NCI-H2227 treated with DMSO at 0.1 percent for 48 hours (cell line): Measurements from ENCODE around the gene HADHB.
A peak's percentile ranks its signal among the peaks of the same experiment; 100 is the strongest.
"Not testable (repeated sequence)": the region's sequence is repeated elsewhere in the genome, so short reads cannot be mapped to it uniquely, and the experiment has no call there.

Experiments
- DNase-seq: peaks from one replicate; lab custom pipeline; 2025; lab: John Stamatoyannopoulos, UW

Gene HADHB

DNA sequence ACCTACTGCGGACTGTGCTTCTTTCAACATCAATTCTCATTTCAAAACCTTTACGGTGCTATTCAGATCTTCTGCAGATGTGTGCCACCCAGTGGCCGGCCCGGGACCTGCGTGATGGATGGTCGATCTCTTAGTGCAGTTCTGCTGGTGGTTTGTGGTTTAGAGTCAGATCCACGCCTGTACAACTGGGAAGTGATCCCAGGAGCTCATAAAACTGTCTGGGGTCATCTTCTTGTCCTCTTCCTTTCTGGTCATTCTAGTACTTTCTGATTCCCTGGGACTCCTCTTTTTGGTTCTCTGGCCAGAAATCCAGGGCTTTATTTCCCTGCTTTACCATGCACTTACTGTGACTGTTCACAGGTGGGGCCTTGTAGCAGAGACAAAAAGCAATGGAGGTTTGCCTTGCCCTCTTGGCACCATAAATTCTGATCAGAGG is 85.4 kb downstream of the HADHB start:
- DNase-seq = peak; percentile 71

DNA sequence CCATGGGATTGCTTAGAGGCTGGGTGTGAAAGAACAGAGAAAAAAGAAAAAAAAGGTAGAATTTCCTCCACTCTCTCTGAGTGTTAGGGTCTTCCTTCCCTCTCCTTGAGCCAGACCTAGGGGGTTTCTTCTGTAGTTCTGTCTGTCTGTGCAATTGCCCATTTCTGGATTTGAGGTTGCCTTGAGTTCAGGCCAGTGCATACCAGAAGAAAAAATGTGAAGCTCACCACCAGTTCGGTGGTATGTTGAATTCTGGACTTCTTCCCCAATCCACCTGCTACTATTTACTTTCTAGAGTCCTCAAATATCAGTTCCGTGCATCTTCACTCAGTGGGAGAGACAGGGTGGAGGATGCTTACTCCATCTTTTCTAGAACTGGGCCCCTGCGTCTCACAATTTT is 85.9 kb downstream of the HADHB start:
- no peak for DNase-seq

DNA sequence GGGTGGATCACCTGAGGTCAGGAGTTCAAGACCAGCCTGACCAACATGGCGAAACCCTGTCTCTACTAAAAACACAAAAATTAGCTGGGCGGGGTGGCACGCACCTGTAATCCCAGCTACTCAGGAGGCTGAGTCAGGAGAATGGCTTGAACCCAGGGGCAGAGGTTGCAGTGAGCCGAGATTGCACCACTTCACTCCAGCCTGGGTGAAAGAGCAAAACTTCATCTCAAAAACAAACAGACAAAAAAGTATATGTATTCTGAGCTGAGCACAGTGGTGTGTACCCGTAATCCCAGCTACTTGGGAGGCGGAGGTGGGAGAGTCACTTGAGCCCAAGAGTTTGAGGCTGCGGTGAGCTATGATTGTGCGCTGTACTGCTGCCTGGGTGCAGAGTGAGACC is 86.6 kb downstream of the HADHB start:
- not testable (repeated sequence) for DNase-seq

DNA sequence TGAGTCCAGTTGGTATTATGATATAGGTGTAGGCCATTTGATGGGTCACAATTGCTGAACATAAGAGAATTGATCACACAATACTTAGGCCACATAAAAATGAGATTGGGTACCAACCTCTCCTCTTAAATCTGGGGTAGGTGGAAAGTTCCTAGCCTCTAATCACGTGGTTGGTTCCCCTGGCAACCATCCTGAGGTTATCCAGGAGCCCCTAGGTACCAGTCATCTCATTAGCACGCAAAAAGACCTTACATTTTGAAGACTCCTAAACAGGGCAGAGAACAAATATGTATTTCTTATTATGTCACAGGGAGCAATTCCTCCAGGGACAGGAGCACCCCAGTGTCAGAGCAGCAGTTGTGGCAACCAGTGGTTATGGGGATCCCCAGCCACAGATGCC is 88.6 kb downstream of the HADHB start:
- DNase-seq = no peak

DNA sequence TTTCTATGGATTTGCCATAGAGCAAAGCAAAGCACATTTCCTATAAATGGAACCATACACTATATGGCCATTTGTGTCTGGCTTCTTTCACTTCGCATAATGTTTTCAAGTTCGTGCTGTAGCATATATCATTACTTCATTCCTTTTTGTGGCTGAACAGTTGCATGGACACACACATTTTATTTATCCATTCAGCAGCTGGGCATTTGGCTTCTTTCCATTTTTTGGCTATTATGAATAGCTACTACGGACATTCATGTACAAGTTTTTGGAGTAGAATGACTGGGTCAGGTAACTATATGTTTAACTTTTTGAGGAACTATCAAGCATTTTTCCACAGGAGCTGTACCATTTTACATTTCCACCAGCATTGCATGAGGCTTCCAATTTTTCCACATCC is 90.5 kb downstream of the HADHB start:
- DNase-seq = no peak

DNA sequence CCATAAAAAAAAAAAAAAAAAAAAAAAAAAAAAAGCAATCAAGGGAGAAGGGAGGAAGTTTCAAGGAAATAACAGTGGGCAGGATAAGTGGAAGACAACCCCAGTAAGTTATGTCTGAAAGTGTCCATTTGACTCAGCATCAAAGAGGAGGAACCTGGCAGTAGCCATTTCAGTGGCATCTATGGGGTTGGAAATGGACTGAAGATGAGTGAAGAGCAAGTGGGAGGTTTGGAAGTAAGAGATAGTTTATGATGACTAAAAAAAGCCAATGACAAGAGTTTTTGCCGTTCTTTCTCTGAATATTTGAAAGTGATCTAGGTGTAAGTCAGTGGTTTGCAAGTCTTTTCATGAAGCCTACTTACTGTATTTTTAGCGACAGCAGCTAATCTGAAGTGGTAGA is 92.0 kb downstream of the HADHB start:
- no peak for DNase-seq

DNA sequence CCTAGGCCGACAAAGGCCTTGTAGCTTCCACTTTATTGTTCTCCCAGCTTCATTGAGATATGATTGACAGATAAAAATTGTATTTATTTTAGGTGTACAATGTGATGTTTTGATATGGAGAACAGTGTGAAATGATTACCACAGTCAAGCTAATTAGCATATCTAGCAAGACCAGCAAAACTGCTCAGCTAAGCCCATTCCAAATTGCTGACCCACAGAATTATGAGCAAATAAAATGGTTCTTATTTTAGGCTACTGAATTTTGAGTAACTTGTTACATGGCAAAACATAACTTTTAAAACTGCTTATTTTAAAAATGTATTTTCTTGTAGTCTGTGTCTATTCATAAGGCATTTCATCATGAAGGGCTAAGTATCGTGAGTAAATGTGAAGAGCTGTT is 92.6 kb downstream of the HADHB start:
- DNase-seq = no peak
